Effector memory CD8-positive, alpha-beta T cell (primary cell): ENCODE measurements around the gene PILRA.
"Not testable (repeated sequence)": the region's sequence is repeated elsewhere in the genome, so short reads cannot be mapped to it uniquely, and the experiment has no call there.

ENCODE experiments used
- ATAC-seq: fragments of 150-1000 bp; cut with Tn5 transposase; replicated peaks from 2 replicates; pipeline ENCODE4 v1.10.0; 2021; ENCODE audit warnings: mild to moderate bottlenecking, moderate library complexity
- DNase-seq, 3 experiments: peaks; one replicate each; pipeline ENCODE4 v3.0.0; 2021
- H3K27ac Mint-ChIP-seq, 2 donors: one replicate each; pipeline ENCODE4 v1.8.0; 2022; ENCODE audit warnings: mild to moderate bottlenecking in 2 of 2, mixed read lengths in 2 of 2, moderate library complexity in 2 of 2
- H3K27me3 Mint-ChIP-seq, 2 donors: one replicate each; pipeline ENCODE4 v1.8.0; 2022; ENCODE audit warnings: mixed read lengths in 2 of 2
- H3K36me3 Mint-ChIP-seq: one replicate; pipeline ENCODE4 v1.8.0; 2022; ENCODE audit warnings: mild to moderate bottlenecking, moderate library complexity, mixed read lengths; ENCODE audit not compliant: insufficient read depth
- H3K4me1 Mint-ChIP-seq, 2 donors: one replicate each; pipeline ENCODE4 v1.8.0; 2022; ENCODE audit warnings: low read depth in 2 of 2, mixed read lengths in 2 of 2
- H3K4me3 Mint-ChIP-seq, 2 donors: one replicate each; pipeline ENCODE4 v1.8.0; 2022; ENCODE audit warnings: mild to moderate bottlenecking in 2 of 2, mixed read lengths in 2 of 2, moderate library complexity in 2 of 2
- H3K9me3 Mint-ChIP-seq, 2 donors: one replicate each; pipeline ENCODE4 v1.8.0; 2022; ENCODE audit warnings: mixed read lengths in 2 of 2

Gene PILRA

DNA sequence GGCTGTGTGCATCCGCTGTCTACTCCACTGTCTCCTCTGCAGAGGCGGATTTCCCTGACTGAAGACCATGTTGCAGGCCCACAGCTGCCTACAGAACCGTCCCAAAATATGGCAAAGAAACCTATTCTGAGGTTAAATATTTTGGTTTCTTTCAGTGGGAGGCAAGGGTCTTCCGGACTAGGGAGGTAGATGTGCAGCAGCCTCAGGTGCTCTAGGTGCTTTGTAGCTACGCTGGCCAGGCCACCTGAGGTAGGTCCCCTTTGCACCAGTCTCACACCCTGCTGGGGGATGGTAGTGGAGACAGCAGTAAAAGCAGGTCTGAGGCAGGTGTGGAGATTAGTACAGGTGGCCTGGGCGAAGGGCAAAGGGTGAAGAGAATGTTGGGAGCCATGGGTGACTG, 23.5 kb upstream of the PILRA start:
- peaks cover 76% of the 10 kb centered on the region for H3K36me3 Mint-ChIP-seq
- DNase-seq, result no peak
- H3K4me3 Mint-ChIP-seq, result no peak overlapping the region
- H3K27me3 Mint-ChIP-seq, result no peaks in the 10 kb centered on the region
- H3K27ac Mint-ChIP-seq, result peak overlapping the region; percentile 8 to 94
- no peaks in the 10 kb centered on the region for H3K9me3 Mint-ChIP-seq
- peaks cover 26 to 35% of the 10 kb centered on the region in 2 donors for H3K4me1 Mint-ChIP-seq
- ATAC-seq, result no peak

GRCh38 chr7:100351657-100352058, 21.6 kb upstream of the PILRA start:
- H3K27ac Mint-ChIP-seq, result peak overlapping the region; percentile 94
- H3K36me3 Mint-ChIP-seq, result peaks cover 84% of the 10 kb centered on the region
- peaks cover 28 to 32% of the 10 kb centered on the region in 2 donors for H3K4me1 Mint-ChIP-seq
- ATAC-seq (peak; percentile 24), DNase-seq (no peak)
- peak overlapping the region; percentile 91 to 95 for H3K4me3 Mint-ChIP-seq
- no peaks in the 10 kb centered on the region for H3K27me3 Mint-ChIP-seq
- H3K9me3 Mint-ChIP-seq, result no peaks in the 10 kb centered on the region

DNA sequence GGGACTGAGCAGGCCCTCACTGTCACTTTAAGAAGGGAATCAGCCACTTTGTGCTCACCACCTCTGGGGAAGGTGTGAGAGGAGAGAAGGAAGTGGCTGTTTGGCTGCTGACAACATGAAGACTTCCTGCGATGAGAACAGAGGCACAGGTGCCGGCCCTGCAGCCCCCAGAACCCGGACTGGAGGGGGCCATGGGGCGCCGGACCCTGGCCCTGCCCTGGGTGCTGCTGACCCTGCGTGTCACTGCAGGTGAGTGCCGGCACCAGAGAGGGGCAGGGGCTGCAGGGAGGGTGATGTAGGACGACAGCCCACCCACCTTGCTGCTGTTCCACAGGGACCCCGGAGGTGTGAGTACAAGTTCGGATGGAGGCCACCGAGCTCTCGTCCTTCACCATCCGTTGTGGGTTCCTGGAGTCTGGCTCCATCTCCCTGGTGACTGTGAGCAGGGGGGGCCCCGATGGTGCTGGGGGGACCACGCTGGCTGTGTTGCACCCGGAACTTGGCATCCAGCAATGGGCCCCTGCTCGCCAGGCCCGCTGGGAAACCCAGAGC, 21.0 kb upstream of the PILRA start:
- Mint-ChIP-seq H3K4me3 (peak overlapping the region; percentile 91 to 95), H3K27ac (peak overlapping the region; percentile 94), H3K4me1 (peaks cover 28 to 32% of the 10 kb centered on the region in 2 donors), H3K36me3 (peaks cover 84% of the 10 kb centered on the region)
- not testable (repeated sequence) for H3K27me3 Mint-ChIP-seq, H3K9me3 Mint-ChIP-seq
- ATAC-seq, result peak; percentile 89
- peak in 2 of 3 experiments; percentile 35 to 38 for DNase-seq

DNA sequence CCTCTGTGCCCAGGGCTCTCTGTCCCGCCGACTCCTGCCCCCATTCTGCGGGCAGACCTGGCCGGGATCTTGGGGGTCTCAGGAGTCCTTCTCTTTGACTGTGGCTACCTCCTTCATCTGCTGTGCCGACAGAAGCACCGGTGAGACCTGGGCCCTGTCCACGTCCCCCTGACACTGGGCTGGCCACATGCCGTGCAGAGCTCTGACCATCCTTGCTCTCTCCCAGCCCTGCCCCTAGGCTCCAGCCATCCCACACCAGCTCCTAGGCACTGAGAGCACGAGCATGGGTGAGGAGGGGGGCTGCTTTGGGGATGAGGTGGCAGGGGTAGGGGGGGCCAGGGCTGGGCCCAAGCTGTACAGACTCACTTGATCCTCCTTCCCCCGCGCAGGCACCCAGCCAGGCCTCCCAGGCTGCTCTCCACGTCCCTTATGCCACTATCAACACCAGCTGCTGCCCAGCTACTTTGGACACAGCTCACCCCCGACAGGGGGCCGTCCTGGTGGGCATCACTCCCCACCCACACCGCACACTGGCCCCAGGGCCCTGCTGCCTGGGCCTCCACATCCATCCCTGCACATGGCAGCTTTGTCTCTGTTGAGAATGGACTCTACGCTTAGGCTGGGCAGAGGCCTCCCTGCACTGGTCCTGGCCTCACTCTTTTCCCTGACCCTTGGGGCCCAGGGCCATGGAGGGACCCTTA, 20.2 kb upstream of the PILRA start:
- H3K27ac Mint-ChIP-seq, result peak overlapping the region; percentile 94
- DNase-seq (no peak), ATAC-seq (no peak)
- no peaks in the 10 kb centered on the region for H3K9me3 Mint-ChIP-seq
- no peaks in the 10 kb centered on the region for H3K27me3 Mint-ChIP-seq
- H3K4me3 Mint-ChIP-seq, result peak overlapping the region; percentile 91 to 95
- H3K4me1 Mint-ChIP-seq, result peaks cover 28 to 32% of the 10 kb centered on the region in 2 donors
- H3K36me3 Mint-ChIP-seq, result peaks cover 84% of the 10 kb centered on the region

GRCh38 chr7:100353685-100354330, 19.5 kb upstream of the PILRA start:
- peaks cover 28 to 32% of the 10 kb centered on the region in 2 donors for H3K4me1 Mint-ChIP-seq
- DNase-seq, result peak in 2 of 3 experiments; percentile 27 to 28

DNA sequence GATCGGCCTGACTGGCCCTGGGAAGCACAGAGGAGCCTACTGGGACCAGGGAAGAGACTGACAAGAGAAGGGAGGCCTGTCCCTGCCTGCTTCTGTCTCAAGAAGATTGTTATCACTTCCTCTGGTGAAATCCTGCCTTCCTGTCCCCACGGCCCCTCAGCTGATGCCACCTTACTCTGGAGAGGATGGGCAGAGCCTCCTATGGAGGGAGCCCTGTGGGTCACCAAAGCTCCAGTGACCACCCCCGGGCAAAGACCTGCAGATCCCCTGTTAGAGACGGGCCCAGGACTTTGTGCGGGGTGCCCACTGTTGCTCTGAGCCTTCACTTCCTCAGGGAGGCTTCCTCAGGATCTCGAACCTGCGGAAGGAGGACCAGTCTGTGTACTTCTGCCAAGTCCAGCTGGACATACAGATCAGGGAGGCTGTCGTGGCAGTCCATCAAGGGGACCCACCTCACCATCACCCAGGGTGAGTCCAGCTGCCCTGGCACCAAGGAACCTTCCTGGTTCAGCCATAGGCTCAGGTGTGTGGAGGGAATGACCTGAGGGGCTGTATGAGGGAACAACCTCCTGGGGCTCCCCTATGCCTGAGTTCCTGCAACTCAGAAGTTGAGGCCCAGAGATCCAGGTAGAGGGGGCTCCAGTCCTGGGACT, 16.7 kb upstream of the PILRA start:
- H3K4me1 Mint-ChIP-seq, result peaks cover 27 to 29% of the 10 kb centered on the region in 2 donors
- peak overlapping the region; percentile 77 to 94 for H3K27ac Mint-ChIP-seq
- no peaks in the 10 kb centered on the region for H3K9me3 Mint-ChIP-seq
- ATAC-seq (no peak), DNase-seq (no peak)
- H3K4me3 Mint-ChIP-seq, result no peak overlapping the region
- H3K36me3 Mint-ChIP-seq, result peaks cover 99% of the 10 kb centered on the region
- H3K27me3 Mint-ChIP-seq, result no peaks in the 10 kb centered on the region

More at GRCh38 chr7:100353685-100354330, 19.5 kb upstream of the PILRA start:
- Mint-ChIP-seq H3K4me3 (peak overlapping the region; percentile 91 to 95), H3K9me3 (no peaks in the 10 kb centered on the region), H3K27me3 (no peaks in the 10 kb centered on the region), H3K27ac (peak overlapping the region; percentile 94), H3K36me3 (peaks cover 84% of the 10 kb centered on the region)
- ATAC-seq, result peak; percentile 55

- Mint-ChIP-seq H3K27me3 (no peaks in the 10 kb centered on the region), H3K36me3 (peaks cover 99% of the 10 kb centered on the region), H3K4me1 (peaks cover 23 to 27% of the 10 kb centered on the region in 2 donors), H3K4me3 (no peak overlapping the region), H3K27ac (peak overlapping the region; percentile 77 to 94), H3K9me3 (no peaks in the 10 kb centered on the region)
- ATAC-seq (no peak), DNase-seq (no peak)
These were observed 16.1 kb upstream of the PILRA start for GRCh38 chr7:100357131-100357561.

- Mint-ChIP-seq H3K9me3 (no peaks in the 10 kb centered on the region), H3K36me3 (peaks cover 100% of the 10 kb centered on the region), H3K4me3 (no peak within 1 kb of the TSS), H3K27me3 (no peaks in the 10 kb centered on the region), H3K27ac (peak within 1 kb of the TSS; percentile 88 to 94), H3K4me1 (peaks cover 17 to 22% of the 10 kb centered on the region in 2 donors)
- DNase-seq (no peak), ATAC-seq (no peak)
These were observed 15.0 kb upstream of the PILRA start, which contains the start of gene PILRB for GRCh38 chr7:100358027-100358856. Gene PILRB, plus strand, starts transcription at chr7:100358117. Its CDS starts 186 bp downstream, at chr7:100358303.

- Mint-ChIP-seq H3K27ac (peak overlapping the region; percentile 44 to 88), H3K36me3 (peaks cover 95% of the 10 kb centered on the region), H3K4me3 (no peak overlapping the region), H3K4me1 (peaks cover 14 to 17% of the 10 kb centered on the region in 2 donors), H3K27me3 (no peaks in the 10 kb centered on the region), H3K9me3 (no peaks in the 10 kb centered on the region)
- ATAC-seq, result no peak
- DNase-seq, result no peak
These were observed 14.5 kb upstream of the PILRA start for GRCh38 chr7:100358857-100359212.

- Mint-ChIP-seq H3K27me3 (no peaks in the 10 kb centered on the region), H3K4me1 (peaks cover 12 to 14% of the 10 kb centered on the region in 2 donors), H3K4me3 (no peak overlapping the region), H3K9me3 (no peaks in the 10 kb centered on the region), H3K27ac (peak overlapping the region; percentile 55 to 88), H3K36me3 (peaks cover 84% of the 10 kb centered on the region)
- DNase-seq (no peak), ATAC-seq (no peak)
These were observed 13.0 kb upstream of the PILRA start for GRCh38 chr7:100360135-100360854.

DNA sequence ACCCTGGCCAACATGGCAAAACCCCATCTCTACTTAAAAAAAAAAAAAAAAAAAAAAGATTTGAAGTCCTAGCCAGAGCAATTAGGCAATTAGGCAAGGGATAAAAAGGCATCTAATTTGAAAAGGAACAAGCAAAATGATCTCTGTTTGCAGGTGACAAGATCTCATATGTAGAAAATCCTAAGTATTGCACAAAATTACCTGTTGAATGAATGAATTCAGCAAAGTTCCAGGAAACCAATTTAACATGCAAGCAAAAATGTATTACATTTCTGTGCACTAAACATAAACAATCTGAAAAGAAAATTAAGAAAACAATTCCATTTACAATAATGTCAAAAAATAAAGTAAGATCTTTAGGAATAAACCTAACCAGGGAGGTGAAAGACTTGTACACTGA, 10.2 kb upstream of the PILRA start:
- Mint-ChIP-seq H3K27ac (no peak overlapping the region), H3K4me1 (peaks cover 32% of the 10 kb centered on the region in 2 donors)

DNA sequence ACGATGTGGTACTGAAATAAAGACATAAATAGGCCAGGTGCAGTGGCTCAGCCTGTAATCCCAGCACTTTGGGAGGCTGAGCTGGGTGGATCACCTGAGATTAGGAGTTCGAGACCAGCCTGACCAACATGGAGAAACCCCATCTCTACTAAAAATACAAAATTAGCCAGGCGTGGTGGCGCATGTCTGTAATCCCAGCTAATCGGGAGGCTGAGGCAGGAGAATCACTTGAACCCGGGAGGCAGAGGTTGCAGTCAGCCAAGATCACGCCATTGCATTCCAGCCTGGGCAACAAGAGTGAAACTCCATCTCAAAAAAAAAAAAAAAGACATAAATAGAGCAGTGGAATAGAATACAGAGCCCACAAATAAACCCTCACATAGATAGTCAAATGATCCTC, 9.5 kb upstream of the PILRA start:
- H3K4me3 Mint-ChIP-seq, H3K27me3 Mint-ChIP-seq, ATAC-seq, H3K9me3 Mint-ChIP-seq, DNase-seq: not testable (repeated sequence)
- Mint-ChIP-seq H3K4me1 (peaks cover 36% of the 10 kb centered on the region in 2 donors), H3K27ac (peak overlapping the region; percentile 93 to 95), H3K36me3 (peaks cover 72% of the 10 kb centered on the region)

More for the DNA sequence above, 10.2 kb upstream of the PILRA start:
- no peak for DNase-seq
- no peaks in the 10 kb centered on the region for H3K9me3 Mint-ChIP-seq
- no peak overlapping the region for H3K4me3 Mint-ChIP-seq
- no peak for ATAC-seq
- peaks cover 76% of the 10 kb centered on the region for H3K36me3 Mint-ChIP-seq
- H3K27me3 Mint-ChIP-seq, result no peaks in the 10 kb centered on the region
